SK-MEL-5 (cell line): ENCODE measurements around the gene GBF1. TPM values are rescaled to one million over a fixed set of nuclear protein-coding genes. Genes with fewer than 3 reads are reported as not detected.
"Not testable (repeated sequence)": the region's sequence is repeated elsewhere in the genome, so short reads cannot be mapped to it uniquely, and the experiment has no call there.

ENCODE experiments used
- DNase-seq: peaks from one replicate; pipeline ENCODE4 v3.0.0-alpha.2; 2016; ENCODE audit warnings: low read depth, low spot score
- in situ Hi-C: cut with HindIII; loops from 2 replicates; pipeline ENCODE4 v1.10.0; 2016; ENCODE audit warnings: low sequenced_read_pairs, high pct_unique_total_duplicates, low pct_unique_long_range_greater_than_20kb
- total RNA-seq: library from RNA; depleted of rRNA; stranded (reverse); fragments of >200 nt; shearing (Covaris generic); gene quantifications from 2 replicates; pipeline ENCODE4 v1.2.3, GENCODE V29; 2014

The GBF1 gene
- total RNA-seq, 1 experiment from 2014 or later, result 14.6 TPM

GRCh38 chr10:102230861-102231356 is 14.4 kb upstream of the GBF1 start:
- in situ Hi-C loops, result no loop called here
- no peak for DNase-seq

DNA sequence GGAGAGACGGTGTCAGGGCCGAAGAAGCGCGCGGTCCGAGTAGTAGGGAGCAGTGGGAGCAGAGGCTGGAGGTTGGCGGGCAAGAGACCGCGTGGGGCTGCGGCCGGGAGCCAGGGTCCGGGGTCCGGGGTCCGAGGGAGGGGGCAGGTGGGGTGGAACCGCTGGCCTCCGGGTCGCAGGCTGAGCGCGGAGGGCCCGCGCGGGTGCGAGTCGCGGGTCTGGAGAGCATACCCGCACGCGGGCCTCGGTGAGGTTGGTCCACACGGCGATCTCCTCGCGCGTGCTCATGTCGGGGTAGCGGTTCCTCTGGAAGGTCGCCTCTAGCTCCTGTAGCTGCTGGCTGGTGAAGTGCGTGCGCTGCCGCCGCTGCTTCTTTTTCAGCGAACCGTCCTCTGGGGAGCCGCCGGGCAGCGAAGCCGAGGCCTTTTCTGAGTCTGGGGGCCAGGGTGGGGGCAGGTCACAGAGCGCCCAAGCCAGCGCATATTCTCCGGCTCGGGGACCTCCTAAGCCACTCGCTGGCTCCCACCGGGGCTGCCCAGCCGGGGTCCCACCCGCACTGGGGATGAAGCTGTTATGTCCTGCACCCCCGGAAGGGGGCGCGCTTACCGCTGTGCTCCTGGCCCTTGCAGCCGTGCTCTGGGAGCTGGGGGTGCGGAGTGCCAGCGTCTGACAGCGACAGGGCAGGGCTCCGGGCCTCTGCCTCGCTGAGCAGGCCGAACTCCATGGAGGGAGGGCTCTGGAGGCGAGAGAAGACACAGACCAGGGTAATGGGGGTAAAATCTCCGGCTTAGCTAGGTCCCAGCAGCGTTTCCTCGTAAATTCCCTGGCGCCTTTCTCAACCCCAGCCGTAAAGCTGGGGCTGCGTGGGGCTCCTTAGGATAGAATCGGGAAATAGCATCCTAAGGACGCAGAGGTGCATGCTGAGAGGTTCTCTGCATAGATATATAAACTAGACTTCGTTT is 13.7 kb upstream of the GBF1 start:
- in situ Hi-C loops, result no loop called here
- peak; percentile 56 for DNase-seq

DNA sequence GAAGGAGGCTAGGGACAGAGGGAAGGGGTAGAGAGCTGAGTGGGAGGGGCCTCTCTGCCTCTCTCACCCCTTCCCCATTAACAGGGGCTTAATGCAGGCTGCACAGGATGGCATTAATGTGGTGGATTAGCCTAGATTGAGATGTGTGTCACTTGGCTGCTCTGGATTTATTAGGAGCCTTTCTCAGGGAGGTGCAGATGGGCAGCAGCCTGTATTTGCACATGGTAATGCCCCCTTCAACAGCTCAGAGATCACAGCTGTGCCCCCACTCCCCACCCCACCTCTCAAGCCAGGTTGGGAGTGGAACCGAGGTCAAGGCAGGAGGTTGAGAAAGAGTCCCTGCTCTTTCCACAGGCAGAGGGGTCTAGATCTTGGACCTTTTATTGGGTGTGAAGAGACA is 11.3 kb upstream of the GBF1 start:
- DNase-seq, result no peak
- in situ Hi-C loops, result no loop called here

- no peak for DNase-seq
- in situ Hi-C loops, result no loop called here
Measured at GRCh38 chr10:102234888-102235597, 10.3 kb upstream of the GBF1 start.

DNA sequence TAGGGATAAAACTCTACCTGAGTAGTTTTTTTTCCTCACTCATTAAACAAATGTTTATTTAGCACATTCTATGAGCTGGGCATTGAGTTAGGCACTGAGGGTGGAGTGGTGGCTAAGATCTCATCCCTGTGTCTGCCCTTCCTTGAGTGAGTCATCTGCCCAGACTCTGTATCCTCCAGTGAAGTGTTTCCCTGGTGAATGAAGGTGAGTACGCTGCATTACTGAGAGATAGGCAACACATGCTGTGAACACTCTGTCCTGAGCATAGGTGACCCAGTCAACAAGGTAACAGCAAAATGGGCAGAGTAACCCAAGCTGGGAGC is 9.8 kb upstream of the GBF1 start:
- in situ Hi-C loops, result no loop called here
- DNase-seq, result no peak

DNA sequence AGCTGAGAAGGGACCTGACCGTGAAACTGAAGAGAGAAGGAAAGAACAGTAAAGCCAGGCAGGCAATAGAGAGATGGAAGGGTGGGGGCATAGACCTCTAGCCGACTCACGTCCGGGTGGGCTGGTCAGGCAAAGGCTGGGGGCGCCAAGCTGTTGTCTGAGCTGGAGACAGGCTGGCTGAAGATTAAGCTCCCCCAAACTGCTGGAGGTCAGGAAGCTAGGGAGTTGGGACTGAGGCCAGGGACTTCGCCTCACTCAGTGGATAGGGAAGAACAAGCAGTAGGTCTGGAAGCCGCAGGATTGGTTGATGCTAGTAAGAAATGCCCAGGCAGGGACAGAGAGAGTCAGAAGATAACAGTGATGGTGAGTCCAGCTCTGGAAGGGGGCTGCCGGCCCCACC is 9.3 kb upstream of the GBF1 start:
- in situ Hi-C loops, result no loop called here
- no peak for DNase-seq

GRCh38 chr10:102237711-102238252 is 7.5 kb upstream of the GBF1 start:
- no peak for DNase-seq
- in situ Hi-C loops, result no loop called here

- in situ Hi-C loops, result no loop called here
- DNase-seq, result no peak
Measured at GRCh38 chr10:102240467-102241031, 4.8 kb upstream of the GBF1 start.

GRCh38 chr10:102241032-102241443 is 4.3 kb upstream of the GBF1 start:
- no peak for DNase-seq
- in situ Hi-C loops, result no loop called here

DNA sequence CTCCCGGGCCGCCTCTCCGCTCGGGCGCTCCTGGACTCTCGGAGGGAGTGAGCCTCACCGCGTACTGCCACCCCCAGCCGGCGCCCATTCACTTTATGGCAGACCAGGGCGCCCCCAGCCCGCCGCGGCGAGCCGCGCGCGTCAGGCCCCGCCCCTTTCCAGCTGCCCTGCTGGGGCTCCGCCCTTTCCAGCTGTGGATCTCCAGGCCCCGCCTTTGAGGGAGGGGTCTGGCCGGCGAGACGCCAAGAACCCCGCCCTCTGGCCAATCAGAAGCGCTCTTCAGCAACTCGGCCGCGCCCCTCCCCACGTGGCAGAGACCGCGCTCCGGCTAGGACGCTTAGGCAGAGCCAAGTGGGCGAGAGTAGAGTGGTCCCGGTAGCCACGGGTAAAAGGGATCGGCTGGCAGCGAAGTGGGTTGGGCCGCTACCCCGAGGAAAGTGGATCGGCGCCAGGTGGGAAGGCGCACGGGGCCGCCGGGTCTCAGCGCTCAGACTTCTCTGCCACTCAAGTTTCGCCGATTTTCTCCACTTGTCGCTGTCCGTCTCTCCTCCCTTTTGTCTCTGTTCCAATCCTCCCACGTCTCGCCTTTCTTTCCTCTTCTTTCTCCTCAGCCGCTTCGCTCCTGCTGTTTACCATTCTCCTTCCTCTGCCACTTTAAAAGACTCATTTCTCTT is 3.8 kb upstream of the GBF1 start, which contains the start of gene PITX3:
PITX3 (minus strand) TSS at position 69 of the 674 bp plus-strand sequence. CDS start 9,432 bp downstream, outside the sequence.
- in situ Hi-C loops, result no loop called here
- peak; percentile 80 for DNase-seq

DNA sequence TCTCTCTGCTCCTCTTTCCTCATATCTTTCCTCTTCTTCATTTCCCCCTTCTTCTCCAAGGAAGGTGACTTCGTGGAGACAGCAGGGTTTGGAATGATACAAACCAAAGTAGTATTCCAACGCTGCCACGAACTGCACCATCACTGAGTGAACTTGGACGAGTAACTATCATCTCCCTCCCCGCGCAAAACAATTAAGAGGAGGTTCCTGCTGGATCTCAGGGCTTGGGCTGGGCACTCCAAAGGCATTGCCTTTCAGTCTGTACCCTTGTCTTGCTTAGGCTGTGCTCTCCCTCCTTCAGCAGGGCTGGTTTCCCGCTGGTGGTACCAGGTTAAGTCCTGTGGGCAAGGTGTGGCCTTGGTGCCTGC is 3.2 kb upstream of the GBF1 start:
- no peak for DNase-seq
- in situ Hi-C loops, result no loop called here

DNA sequence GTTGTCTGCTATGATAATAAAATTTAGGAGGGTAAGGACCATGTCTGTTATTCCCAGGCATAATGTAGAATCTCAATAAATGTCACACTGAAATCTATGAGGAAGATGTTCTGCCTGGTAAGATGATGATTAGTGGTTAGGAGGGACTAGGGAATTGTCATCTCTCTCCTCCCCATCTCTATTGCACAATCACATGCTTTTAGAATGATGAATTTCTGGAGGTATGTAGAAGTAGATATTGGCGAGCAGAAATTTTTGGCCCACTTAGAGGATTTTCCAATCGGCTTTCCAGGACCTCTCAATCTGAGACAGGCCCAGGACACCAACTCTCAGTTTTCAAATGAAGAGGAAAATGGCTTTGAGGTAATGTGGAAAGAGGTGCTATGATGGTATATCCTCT is 2.0 kb upstream of the GBF1 start:
- no peak for DNase-seq
- in situ Hi-C loops, result no loop called here

- no peak for DNase-seq
- in situ Hi-C loops, result no loop called here
Measured at GRCh38 chr10:102245932-102246251, 560 bp downstream of the GBF1 start.

DNA sequence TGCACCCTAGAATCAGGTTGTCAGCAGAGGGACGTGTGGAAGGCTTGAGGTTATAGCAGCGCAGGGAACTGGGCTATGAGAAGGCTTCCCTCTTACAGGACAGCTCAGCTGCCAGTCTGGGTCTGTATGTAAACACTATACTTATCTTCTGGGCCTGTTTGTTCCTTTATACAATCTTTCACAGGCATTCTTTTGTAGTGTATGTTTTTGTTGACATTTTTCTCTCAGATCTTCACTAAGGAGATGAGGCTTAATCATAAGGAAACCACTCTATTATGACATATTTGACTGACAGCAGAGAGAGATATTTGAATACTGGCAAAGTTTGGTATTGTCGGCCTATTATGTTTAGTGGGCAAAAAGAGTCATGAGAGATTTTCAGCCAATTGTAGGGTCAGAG is 929 bp downstream of the GBF1 start:
- in situ Hi-C loops, result no loop called here
- DNase-seq, result no peak

GRCh38 chr10:102247734-102248133 is 2.4 kb downstream of the GBF1 start:
- in situ Hi-C loops, result no loop called here
- DNase-seq, result peak; percentile 77

GRCh38 chr10:102252508-102252907 is 7.2 kb downstream of the GBF1 start:
- DNase-seq, in situ Hi-C loops: not testable (repeated sequence)

DNA sequence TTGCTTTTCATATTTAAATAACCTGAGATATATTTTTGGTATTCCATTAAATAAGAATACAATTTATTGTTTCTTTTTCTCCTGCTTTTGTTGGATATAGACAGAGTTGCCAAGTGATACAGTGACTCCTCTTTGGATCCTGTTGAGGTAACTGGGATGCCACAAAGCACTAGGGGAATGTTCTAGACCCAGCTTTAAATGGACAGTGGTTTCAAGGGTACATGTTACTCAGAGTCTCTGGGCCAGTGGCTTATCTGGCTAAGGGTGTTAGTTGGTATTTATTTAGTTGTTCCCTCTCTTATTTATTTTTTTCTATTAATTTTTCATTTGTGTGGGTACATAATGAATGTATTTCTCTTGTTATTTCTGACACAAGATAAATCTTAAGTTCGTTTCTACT is 9.1 kb downstream of the GBF1 start:
- in situ Hi-C loops, result no loop called here
- DNase-seq, result no peak

DNA sequence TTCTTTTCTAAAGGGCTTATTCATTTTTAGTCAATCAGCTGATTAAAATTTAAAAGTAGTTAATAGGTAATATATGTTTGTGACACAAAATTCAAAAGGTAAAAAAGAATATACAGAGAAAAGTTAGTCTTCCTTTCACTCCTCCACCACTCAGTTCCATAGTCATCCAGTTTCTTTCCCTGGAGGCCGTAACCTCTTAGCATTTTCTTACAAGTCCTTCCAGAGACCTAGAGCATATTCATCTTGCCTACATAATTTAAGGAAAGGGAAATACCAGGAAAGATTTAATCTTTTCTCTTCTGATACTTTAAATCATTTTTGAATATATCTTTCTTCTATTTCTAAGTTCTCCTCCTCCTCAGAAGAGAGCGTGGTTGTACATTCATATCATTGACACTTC is 10.1 kb downstream of the GBF1 start:
- in situ Hi-C loops, result no loop called here
- DNase-seq, result no peak
